GM12872 (cell line): Measurements from ENCODE around the gene TXNL1.

Source experiments
- TF ChIP-seq, protein P1 (sequence below): IDR thresholded peaks from 3 replicates; pipeline ENCODE4 v1.5.1; 2011; ENCODE audit warnings: low read depth, mild to moderate bottlenecking, low read length, moderate library complexity; ENCODE audit not compliant: insufficient read depth

The TXNL1 gene

DNA sequence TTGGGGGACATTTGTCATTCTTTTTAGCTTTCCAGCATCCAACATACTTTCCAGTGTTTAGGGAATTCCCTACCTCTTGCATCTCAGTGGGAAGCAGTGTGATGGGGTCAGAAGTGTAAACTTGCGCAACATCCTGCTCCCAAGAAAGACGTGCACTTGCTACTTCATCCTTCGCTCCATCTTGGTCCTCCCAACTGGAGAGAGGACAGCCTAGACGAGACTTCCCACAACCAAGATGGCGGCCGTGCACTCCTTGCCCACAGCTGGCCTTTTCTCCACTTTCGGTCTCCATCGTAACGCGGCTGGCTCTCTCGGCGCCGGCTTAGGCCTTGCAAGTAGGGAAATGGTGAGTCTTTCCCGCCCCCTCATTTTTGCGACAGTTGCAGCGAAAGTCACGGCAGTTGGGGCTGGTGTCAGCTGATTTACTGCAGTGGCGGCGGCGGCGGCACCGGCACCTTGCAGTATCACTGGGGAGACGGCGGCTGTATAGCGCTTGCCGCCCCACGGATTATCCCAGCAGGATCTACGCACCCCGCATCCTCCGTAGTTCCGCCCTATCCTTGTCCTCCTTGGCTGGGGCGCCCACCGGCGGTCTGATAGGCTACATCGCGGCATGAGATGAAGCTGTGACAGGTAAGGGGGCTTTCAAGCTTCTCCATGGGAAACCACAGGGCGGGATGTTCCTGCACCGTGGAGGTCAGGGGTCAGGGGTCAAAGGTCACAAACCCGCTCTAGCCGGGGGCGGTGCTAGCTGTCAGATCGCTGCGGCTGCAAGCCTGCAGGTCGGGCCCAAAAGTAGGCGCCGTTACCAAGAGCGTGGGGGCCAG is 12.8 kb upstream of the TXNL1 start, which contains the start of gene WDR7:
Gene WDR7, plus strand, starts transcription at position 416 of the 827 bp plus-strand sequence. CDS start 21,157 bp downstream, outside the sequence.
- TF ChIP-seq, protein P1, sequence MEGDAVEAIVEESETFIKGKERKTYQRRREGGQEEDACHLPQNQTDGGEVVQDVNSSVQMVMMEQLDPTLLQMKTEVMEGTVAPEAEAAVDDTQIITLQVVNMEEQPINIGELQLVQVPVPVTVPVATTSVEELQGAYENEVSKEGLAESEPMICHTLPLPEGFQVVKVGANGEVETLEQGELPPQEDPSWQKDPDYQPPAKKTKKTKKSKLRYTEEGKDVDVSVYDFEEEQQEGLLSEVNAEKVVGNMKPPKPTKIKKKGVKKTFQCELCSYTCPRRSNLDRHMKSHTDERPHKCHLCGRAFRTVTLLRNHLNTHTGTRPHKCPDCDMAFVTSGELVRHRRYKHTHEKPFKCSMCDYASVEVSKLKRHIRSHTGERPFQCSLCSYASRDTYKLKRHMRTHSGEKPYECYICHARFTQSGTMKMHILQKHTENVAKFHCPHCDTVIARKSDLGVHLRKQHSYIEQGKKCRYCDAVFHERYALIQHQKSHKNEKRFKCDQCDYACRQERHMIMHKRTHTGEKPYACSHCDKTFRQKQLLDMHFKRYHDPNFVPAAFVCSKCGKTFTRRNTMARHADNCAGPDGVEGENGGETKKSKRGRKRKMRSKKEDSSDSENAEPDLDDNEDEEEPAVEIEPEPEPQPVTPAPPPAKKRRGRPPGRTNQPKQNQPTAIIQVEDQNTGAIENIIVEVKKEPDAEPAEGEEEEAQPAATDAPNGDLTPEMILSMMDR = no peak

DNA sequence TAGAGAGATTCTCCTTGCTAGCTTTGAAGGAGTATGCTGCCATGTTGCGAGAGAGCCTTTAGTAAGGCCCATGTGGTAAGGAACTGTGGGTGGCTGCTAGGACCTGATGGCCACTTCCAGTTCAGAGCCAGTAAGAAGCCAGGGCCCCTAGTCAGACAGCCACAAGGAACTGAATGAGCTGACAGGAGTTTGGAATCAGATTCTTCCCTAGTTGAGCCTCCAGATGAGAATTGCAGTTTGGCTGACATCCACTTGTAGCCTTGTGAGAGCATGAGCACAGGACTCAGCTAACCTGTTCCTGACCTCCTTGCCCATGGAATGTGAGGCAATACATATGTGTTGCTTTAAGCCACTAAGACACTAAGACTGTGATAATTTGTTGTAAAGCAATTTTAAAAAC is 11.6 kb upstream of the TXNL1 start:
- TF ChIP-seq, protein P1 = no peak

GRCh38 chr18:56647951-56648893 is 9.8 kb upstream of the TXNL1 start:
- TF ChIP-seq, protein P1 = no peak

DNA sequence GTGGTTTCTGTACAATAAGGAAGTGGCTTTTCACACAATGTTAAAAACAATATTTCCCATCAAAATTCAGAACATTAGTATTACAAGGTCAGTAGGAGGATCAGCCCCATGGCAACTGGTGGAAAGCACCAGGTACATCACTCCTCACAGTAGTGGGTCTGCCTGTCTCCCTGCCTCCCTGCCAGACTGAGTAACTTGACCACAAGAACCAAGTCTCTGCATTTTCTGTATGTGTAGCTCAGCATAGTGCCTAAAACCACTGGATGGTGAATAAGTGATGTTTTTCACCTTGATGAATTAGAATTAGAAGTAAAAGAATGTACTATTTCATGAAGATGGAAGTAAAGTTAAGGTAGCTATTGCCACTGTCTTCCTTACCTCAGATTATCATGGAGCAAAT is 8.7 kb upstream of the TXNL1 start:
- TF ChIP-seq, protein P1 = no peak

GRCh38 chr18:56645415-56646016 is 7.1 kb upstream of the TXNL1 start:
- TF ChIP-seq, protein P1 = peak; percentile 51

DNA sequence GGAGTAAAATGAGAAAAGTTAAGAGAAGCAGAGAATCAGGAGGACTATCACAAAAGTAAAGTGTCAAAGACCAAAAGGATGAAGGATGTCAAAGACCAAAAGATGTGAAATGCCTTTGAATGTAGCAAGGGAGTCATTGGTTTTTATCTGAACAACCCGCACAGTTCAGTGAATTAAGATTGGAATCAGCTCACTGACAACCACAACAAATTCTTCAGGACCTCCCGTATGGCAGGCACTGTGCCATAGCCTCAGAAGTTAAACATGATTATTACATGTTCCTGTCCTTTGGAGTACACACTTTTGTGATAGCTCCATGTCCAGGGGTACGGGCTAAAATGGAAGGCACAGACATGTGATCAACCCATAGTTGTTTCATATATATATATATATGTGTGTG is 5.0 kb upstream of the TXNL1 start:
- TF ChIP-seq, protein P1 = no peak
